Measurements from ENCODE around the gene ANKRD9. TPM values are rescaled to one million over a fixed set of nuclear protein-coding genes. Genes with fewer than 3 reads are reported as not detected.

Gene ANKRD9
- total and polyA plus RNA-seq, 9 of the 15 experiments (the other 6 are each of a cell fraction or from before 2014, with no cell fraction given), result 0.04 to 32.9 (median 5.3) TPM

GRCh38 chr14:102462391-102462790 is 47.2 kb downstream of the ANKRD9 start:
- H3K4me3 ChIP-seq, result no peak overlapping the region
- H3K9me3 ChIP-seq (replicated peaks; ENCODE audit: control insufficient read depth, insufficient read depth, low read depth, low read length), result no peaks in the 10 kb centered on the region
- no peaks in the 10 kb centered on the region for H3K36me3 ChIP-seq (ENCODE audit: control insufficient read depth, insufficient read depth, low read length)
- no peak for FAIRE-seq
- ATAC-seq, result no peak
- H3K4me2 ChIP-seq (ENCODE audit: insufficient read depth, low read length), result no peak overlapping the region
- H3K27ac ChIP-seq (ENCODE audit: extremely low read depth, low read depth, low read length), result no peak overlapping the region
- no peaks in the 10 kb centered on the region for H3K79me2 ChIP-seq (ENCODE audit: control insufficient read depth, insufficient read depth, low read length)
- TF ChIP-seq HNRNPUL1 (IDR thresholded peaks at IDR 0.05; ENCODE audit: low read length), result no peak
- no peak for TF ChIP-seq ZNF551 (CRISPR knock-in tag; IDR thresholded peaks at IDR 0.05)
- TF ChIP-seq MYNN (IDR thresholded peaks at IDR 0.05), result no peak
- no peak for TF ChIP-seq MYNN (CRISPR knock-in tag; IDR thresholded peaks at IDR 0.05)
- TF ChIP-seq GTF2E2 (tag; IDR thresholded peaks at IDR 0.05), result no peak
- TF ChIP-seq RBM34 (IDR thresholded peaks at IDR 0.05; ENCODE audit: borderline replicate concordance, insufficient read depth, low read length), result no peak
- H3K27me3 ChIP-seq (ENCODE audit: control insufficient read depth in 2 of 2, insufficient read depth in 2 of 2, low read length in 2 of 2), result no peaks in the 10 kb centered on the region
- ChIA-PET POLR2A (interaction anchor here (1.1 to 1.3 kb wide), 3 partner anchors 10 to 15 kb away, joined by 4 to 6 read pairs (median 4); no protein-coding TSS in a partner anchor), CTCF (ENCODE audit: low intra/inter-chr PET ratio) (no interaction called here)
- DNase-seq (ENCODE audit: extremely low read depth in 1 of 4, low spot score in 3 of 4), result no peak
- WGBS (ENCODE audit: insufficient coverage, low coverage, missing lambda C conversion rate), result 19% methylated on average over 4 of the region's 4 CpGs
- in situ Hi-C loops (cut with MboI), result no loop called here
- no TSS peak for BruUV-seq (replicated peaks)
- H3K9ac ChIP-seq (ENCODE audit: insufficient read depth in 1 of 2, low read depth in 2 of 2, low read length in 2 of 2), result no peak overlapping the region
- no peaks in the 10 kb centered on the region for H4K20me1 ChIP-seq (replicated peaks; ENCODE audit: control insufficient read depth, insufficient read depth, low read length)
- H3K4me1 ChIP-seq (replicated peaks in 1 of 2; ENCODE audit: control insufficient read depth in 2 of 2, insufficient read depth in 2 of 2, low read length in 2 of 2), result peaks cover 0 to 6% of the 10 kb centered on the region in 2 experiments; a peak in 4 of 5 replicates
- no peak overlapping the region for H2AFZ ChIP-seq (ENCODE audit: low read depth, low read length)
- intact Hi-C loops (cut with micrococcal nuclease), result no loop called here
- H3K9me1 ChIP-seq (ENCODE audit: control insufficient read depth, insufficient read depth, low read length), result no peaks in the 10 kb centered on the region
